Nephron (organoid): Measurements from ENCODE around the gene SMARCA2.

Experiments
- H3K27ac Mint-ChIP-seq, 3 experiments: 2 replicates each; pipeline ENCODE4 v1.8.0; 2020; ENCODE audit warnings: mixed read lengths in 3 of 3, mild to moderate bottlenecking in 2 of 3, moderate library complexity in 1 of 3
- H3K27me3 Mint-ChIP-seq: 2 replicates; pipeline ENCODE4 v1.8.0; 2021; ENCODE audit warnings: low read depth, mild to moderate bottlenecking, moderate library complexity, mixed read lengths
- H3K36me3 Mint-ChIP-seq: 2 replicates; pipeline ENCODE4 v1.8.0; 2020; ENCODE audit warnings: low read depth, mixed read lengths
- H3K4me1 Mint-ChIP-seq: 2 replicates; pipeline ENCODE4 v1.8.0; 2020; ENCODE audit warnings: mixed read lengths
- H3K4me3 Mint-ChIP-seq, 3 experiments: 2 replicates each; pipeline ENCODE4 v1.8.0; 2020; ENCODE audit warnings: mild to moderate bottlenecking in 3 of 3, mixed read lengths in 3 of 3, moderate library complexity in 2 of 3
- H3K9me3 Mint-ChIP-seq: 2 replicates; pipeline ENCODE4 v1.8.0; 2020; ENCODE audit warnings: mixed read lengths
- CTCF ChIP-seq, 3 experiments: fragments of 200-600 bp; sonication (generic); IDR thresholded peaks; one replicate each; pipeline ENCODE4 v1.5.0; 2021; ENCODE audit warnings: antibody characterized with exemption in 3 of 3; ENCODE audit not compliant: unreplicated experiment in 3 of 3

The SMARCA2 gene

GRCh38 chr9:2043881-2044462 lies 28.8 kb downstream of the SMARCA2 start:
- Mint-ChIP-seq H3K4me3 (no peak overlapping the region), H3K9me3 (no peaks in the 10 kb centered on the region), H3K36me3 (peaks cover 63% of the 10 kb centered on the region), H3K27ac (no peak overlapping the region), H3K4me1 (peaks cover 4% of the 10 kb centered on the region), H3K27me3 (peaks cover 54% of the 10 kb centered on the region)
- TF ChIP-seq CTCF (IDR thresholded peaks at IDR 0.05; ENCODE audit: unreplicated experiment in 3 of 3): no peak

- peak overlapping the region in 2 of 3 experiments; percentile 52 to 59 for H3K4me3 Mint-ChIP-seq
- peaks cover 4% of the 10 kb centered on the region for H3K4me1 Mint-ChIP-seq
- H3K27me3 Mint-ChIP-seq: peaks cover 63% of the 10 kb centered on the region
- no peak overlapping the region for H3K27ac Mint-ChIP-seq
- no peaks in the 10 kb centered on the region for H3K9me3 Mint-ChIP-seq
- H3K36me3 Mint-ChIP-seq: peaks cover 38% of the 10 kb centered on the region
- no peak for TF ChIP-seq CTCF (IDR thresholded peaks at IDR 0.05; ENCODE audit: unreplicated experiment in 3 of 3)
Observed at GRCh38 chr9:2047144-2047671, 32.1 kb downstream of the SMARCA2 start.

- TF ChIP-seq CTCF (IDR thresholded peaks at IDR 0.05; ENCODE audit: unreplicated experiment in 3 of 3): no peak
- Mint-ChIP-seq H3K9me3 (no peaks in the 10 kb centered on the region), H3K27ac (no peak overlapping the region), H3K4me3 (peak overlapping the region; percentile 17 to 59 (median 52)), H3K36me3 (peaks cover 33% of the 10 kb centered on the region), H3K27me3 (peaks cover 63% of the 10 kb centered on the region), H3K4me1 (peaks cover 4% of the 10 kb centered on the region)
Observed at GRCh38 chr9:2047916-2048315, 32.8 kb downstream of the SMARCA2 start.

GRCh38 chr9:2050236-2050635 lies 35.1 kb downstream of the SMARCA2 start:
- H3K27ac Mint-ChIP-seq: no peak overlapping the region
- peaks cover 10% of the 10 kb centered on the region for H3K4me1 Mint-ChIP-seq
- H3K27me3 Mint-ChIP-seq: peaks cover 44% of the 10 kb centered on the region
- TF ChIP-seq CTCF (IDR thresholded peaks at IDR 0.05; ENCODE audit: unreplicated experiment in 3 of 3): no peak
- no peak overlapping the region for H3K4me3 Mint-ChIP-seq
- peaks cover 21% of the 10 kb centered on the region for H3K36me3 Mint-ChIP-seq
- no peaks in the 10 kb centered on the region for H3K9me3 Mint-ChIP-seq

- TF ChIP-seq CTCF (IDR thresholded peaks at IDR 0.05; ENCODE audit: unreplicated experiment in 3 of 3): no peak
- Mint-ChIP-seq H3K4me1 (peaks cover 6% of the 10 kb centered on the region), H3K27me3 (peaks cover 7% of the 10 kb centered on the region), H3K36me3 (peaks cover 39% of the 10 kb centered on the region), H3K27ac (peak overlapping the region in 1 of 3 experiments; percentile 32), H3K4me3 (no peak overlapping the region), H3K9me3 (no peaks in the 10 kb centered on the region)
Observed at GRCh38 chr9:2053883-2054845, 39.0 kb downstream of the SMARCA2 start.
